ENCODE data around the gene PRPF8.
"Not testable (repeated sequence)": the region's sequence is repeated elsewhere in the genome, so short reads cannot be mapped to it uniquely, and the experiment has no call there.

PRPF8 gene

DNA sequence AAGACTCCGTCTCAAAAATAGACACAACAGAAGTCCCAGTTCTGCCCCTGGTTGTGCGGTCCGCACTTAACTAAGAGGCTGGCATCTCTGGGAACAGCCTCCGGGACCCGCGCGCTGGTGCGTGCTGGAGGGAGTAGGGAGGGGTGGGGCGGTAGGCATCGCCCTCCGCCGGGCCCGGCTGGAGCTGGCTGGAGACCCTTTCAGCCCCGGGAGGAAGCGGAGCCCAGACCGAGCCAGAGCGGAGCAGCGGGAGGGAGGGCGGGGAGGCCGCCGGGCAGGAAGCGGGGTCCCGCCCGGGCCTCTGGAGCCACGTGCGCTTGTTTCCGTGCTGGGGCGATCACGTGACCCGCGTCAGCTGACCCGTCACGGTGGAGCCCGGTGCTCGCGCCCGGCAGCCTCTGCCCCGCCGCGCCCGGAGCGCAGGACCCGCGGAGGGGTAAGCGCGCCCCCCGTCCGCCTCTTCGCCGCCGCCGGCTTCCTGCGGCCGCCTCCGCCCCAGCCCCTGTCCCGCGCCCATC, 39.7 kb upstream of the PRPF8 start, which contains the start of gene WDR81:
WDR81 (plus strand) TSS at position 354 of the 518 bp plus-strand sequence. CDS start 256 bp downstream, outside the sequence.
- DNase-seq (ENCODE audit: low read depth) = peak; percentile 79
- TF ChIP-seq, protein P1, sequence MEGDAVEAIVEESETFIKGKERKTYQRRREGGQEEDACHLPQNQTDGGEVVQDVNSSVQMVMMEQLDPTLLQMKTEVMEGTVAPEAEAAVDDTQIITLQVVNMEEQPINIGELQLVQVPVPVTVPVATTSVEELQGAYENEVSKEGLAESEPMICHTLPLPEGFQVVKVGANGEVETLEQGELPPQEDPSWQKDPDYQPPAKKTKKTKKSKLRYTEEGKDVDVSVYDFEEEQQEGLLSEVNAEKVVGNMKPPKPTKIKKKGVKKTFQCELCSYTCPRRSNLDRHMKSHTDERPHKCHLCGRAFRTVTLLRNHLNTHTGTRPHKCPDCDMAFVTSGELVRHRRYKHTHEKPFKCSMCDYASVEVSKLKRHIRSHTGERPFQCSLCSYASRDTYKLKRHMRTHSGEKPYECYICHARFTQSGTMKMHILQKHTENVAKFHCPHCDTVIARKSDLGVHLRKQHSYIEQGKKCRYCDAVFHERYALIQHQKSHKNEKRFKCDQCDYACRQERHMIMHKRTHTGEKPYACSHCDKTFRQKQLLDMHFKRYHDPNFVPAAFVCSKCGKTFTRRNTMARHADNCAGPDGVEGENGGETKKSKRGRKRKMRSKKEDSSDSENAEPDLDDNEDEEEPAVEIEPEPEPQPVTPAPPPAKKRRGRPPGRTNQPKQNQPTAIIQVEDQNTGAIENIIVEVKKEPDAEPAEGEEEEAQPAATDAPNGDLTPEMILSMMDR (IDR thresholded peaks at IDR 0.05; ENCODE audit: insufficient read depth, low read depth, low read length, missing control alignments) = no peak

DNA sequence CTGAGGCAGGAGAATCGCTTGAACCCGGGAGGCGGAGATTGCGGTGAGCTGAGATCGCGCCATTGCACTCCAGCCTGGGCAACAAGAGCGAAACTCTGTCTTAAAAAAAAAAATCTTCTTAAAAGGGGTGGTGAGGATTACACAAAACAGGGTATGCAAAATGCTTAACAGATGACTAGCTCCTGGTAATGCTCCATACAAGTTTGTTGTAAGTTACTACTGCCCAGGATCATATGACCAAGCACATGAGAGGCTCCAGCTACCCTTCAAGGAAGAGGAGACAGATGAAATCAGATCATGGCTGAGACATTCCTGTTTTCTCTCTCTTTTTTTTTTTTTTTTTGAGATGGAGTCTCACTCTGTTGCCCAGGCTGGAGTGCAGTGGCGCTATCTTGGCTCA, 37.4 kb upstream of the PRPF8 start:
- H3K4me3 ChIP-seq (ENCODE audit: low read length) = not testable (repeated sequence)
- peak; percentile 35 for DNase-seq (ENCODE audit: low read depth)

More for the DNA sequence above, 39.7 kb upstream of the PRPF8 start, which contains the start of gene WDR81:
- H3K4me3 ChIP-seq (ENCODE audit: low read length) = peak within 1 kb of the TSS; percentile 60

DNA sequence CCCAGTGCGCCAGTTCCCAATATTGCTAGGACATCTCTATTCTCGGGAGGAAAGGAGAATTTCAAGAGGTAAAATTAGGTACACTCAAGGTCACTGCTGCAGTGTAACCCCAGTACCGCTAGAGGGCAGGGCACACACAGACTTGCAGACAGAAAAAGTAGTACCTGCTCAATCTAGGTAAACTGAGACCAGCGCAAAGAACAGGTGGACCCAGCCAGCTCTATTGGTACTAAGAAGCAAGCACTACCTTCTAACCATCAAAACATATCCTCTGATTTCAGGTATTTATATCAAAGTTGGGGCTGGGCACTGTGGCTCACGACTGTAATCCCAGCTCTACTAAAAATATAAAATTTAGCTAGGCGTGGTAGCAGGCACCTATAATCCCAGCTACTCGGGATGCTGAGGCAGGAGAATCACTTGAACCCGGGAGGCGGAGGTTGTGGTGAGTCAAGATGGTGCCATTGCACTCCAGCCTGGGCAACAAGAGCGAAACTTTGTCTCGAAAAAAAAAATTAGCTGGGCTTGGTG, 36.3 kb upstream of the PRPF8 start:
- no peak overlapping the region for H3K4me3 ChIP-seq (ENCODE audit: low read length)
- TF ChIP-seq, protein P1 (IDR thresholded peaks at IDR 0.05; ENCODE audit: insufficient read depth, low read depth, low read length, missing control alignments) = peak; percentile 99
- peak; percentile 71 for DNase-seq (ENCODE audit: low read depth)

DNA sequence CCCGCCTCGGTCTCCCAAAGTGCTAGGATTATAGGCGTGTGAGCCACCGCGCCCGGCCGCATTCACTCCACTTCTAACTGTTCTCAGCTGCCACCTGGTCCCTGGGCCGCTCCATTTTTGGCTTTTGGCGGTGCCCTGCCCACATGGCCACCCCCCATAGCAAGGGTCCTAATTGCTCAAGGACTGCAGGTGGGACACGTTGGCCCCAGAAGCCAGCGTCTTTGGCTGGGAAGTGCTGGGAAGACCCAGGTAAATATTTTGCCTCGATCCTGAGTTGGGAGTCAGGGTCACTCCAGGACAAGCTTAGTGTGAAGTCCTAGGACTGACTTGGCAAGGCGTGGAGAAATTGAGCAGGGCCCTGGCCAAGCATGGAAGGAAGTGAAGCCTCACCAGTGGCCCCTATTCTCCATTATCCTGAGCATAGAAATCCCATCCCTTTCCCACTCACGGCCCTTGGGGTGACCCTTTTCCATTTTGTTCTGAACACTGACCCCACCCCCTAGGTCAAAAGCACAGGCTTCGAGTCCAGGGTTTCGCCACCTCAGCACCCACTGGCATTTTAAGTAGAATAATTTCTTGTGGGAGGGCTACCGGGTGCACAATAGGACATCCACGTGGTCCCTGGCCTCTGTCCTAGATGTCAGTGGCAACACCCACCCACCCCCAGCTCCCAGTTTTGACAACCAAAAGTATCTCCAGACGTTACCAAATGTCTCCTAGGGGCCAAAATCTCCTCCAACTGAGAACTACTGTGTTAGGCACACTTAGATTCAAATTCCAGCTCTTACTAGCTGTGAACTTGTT, 33.9 kb upstream of the PRPF8 start:
- DNase-seq (ENCODE audit: low read depth) = no peak
- TF ChIP-seq, protein P1 (IDR thresholded peaks at IDR 0.05; ENCODE audit: insufficient read depth, low read depth, low read length, missing control alignments) = no peak
- H3K4me3 ChIP-seq (ENCODE audit: low read length) = no peak overlapping the region

DNA sequence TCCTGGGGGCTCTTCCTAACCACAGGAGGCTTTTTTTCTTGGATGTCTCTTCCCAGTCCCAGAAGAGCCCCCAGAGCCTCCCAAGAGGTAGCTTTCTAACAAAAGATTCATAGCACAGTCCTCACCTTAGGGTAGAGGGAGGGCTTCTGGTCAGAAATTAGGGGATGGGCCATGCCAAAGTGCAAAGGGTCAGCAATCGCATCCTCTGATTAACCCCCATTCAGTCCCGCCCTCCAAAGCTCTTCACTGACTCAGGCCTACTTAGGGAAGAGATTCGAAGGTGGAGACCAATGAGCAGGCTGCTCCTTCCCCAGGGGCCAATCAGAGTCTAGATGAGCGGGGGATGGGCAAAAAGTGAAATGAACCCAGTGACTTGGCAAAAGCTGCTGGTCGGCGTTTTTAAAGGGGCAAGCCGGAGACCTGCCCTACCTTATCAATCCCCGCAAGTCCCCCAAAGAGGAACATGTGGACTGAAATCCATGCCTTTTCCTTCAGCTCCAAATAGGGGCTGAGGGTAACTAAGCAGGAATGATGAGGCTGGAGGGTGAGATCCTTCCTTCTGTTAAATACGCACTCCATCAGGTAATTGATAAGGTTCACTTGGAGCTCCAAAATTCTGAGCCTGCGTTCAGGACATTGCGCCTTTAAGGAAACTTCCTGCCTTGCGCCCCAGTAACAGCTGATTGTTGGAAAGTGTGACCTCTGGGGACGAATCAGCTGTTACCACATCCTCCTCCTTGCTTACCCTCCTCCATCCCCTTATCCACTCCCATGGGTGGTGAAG, 32.4 kb upstream of the PRPF8 start:
- peak overlapping the region; percentile 92 for H3K4me3 ChIP-seq (ENCODE audit: low read length)
- peak; percentile 99 for DNase-seq (ENCODE audit: low read depth)
- TF ChIP-seq, protein P1 (IDR thresholded peaks at IDR 0.05; ENCODE audit: insufficient read depth, low read depth, low read length, missing control alignments) = no peak

DNA sequence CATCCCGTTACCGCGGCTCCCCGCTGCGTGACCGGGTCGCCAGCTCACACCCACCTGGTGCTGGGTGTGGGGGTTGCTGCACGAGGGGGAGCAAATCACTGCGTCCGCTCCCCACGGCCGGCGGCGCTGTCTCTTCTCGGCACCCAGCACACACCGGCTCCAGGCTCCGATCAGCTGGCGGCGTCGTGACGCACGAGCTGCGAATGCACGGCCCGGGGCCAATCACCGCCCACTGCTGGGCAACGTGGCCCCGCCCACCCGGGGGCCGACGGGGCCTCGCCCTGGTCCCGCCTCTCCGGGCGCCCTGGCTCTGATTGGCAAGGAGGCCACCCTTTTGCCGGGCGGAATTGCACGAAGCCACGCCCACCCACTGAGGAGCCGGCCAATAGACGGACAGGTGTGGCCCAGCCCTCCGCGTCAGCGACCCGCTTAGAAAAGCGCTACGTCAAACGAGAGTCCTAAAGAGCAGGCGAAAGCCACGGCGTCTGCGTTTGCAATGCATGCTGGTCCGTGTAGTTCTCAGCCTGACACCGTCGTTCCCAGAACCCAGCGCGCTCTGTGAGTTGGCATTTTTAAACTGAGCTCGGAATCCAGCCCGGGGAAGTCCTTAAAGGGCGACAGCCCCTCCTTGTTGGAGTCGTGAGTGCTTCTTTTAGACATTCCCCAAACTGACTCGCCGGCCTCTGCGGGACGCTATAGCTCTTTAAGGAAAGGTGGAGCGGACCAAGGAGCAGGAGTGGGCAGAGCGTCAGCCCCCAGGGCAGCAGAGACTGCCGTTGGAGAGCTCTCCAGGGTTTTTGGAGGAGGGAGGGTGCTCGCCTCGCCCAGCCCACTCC, 31.6 kb upstream of the PRPF8 start:
- TF ChIP-seq, protein P1 (IDR thresholded peaks at IDR 0.05; ENCODE audit: insufficient read depth, low read depth, low read length, missing control alignments) = peak; percentile 35
- DNase-seq (ENCODE audit: low read depth) = peak; percentile 100

More for the DNA sequence above, 31.6 kb upstream of the PRPF8 start:
- H3K4me3 ChIP-seq (ENCODE audit: low read length) = peak overlapping the region; percentile 92
